PFSK-1 (cell line): ENCODE results near the gene COMMD4.

Experiments used
- SIN3A ChIP-seq: IDR thresholded peaks from 2 replicates; pipeline ENCODE4 v1.6.1; 2012; ENCODE audit warnings: mild to moderate bottlenecking, low read length, moderate library complexity, borderline replicate concordance; ENCODE audit not compliant: insufficient read depth
- TAF1 ChIP-seq: IDR thresholded peaks from 2 replicates; pipeline ENCODE4 v1.6.1; 2012; ENCODE audit warnings: low read length, control low read depth, borderline replicate concordance; ENCODE audit not compliant: insufficient read depth

GRCh38 chr15:75325922-75326321 lies 9.9 kb upstream of the COMMD4 start:
- no peak for TF ChIP-seq SIN3A
- TF ChIP-seq TAF1 = no peak
